HG02852 (cell line): Measurements from ENCODE around the gene SUGP1.
"Not testable (repeated sequence)": the region's sequence is repeated elsewhere in the genome, so short reads cannot be mapped to it uniquely, and the experiment has no call there.

ENCODE experiments used
- ATAC-seq: cut with Tn5 transposase; IDR thresholded peaks from one replicate; pipeline ENCODE4 v1.9.1; 2021; ENCODE audit warnings: mild to moderate bottlenecking, moderate library complexity; ENCODE audit not compliant: unreplicated experiment

Gene SUGP1, protein sequence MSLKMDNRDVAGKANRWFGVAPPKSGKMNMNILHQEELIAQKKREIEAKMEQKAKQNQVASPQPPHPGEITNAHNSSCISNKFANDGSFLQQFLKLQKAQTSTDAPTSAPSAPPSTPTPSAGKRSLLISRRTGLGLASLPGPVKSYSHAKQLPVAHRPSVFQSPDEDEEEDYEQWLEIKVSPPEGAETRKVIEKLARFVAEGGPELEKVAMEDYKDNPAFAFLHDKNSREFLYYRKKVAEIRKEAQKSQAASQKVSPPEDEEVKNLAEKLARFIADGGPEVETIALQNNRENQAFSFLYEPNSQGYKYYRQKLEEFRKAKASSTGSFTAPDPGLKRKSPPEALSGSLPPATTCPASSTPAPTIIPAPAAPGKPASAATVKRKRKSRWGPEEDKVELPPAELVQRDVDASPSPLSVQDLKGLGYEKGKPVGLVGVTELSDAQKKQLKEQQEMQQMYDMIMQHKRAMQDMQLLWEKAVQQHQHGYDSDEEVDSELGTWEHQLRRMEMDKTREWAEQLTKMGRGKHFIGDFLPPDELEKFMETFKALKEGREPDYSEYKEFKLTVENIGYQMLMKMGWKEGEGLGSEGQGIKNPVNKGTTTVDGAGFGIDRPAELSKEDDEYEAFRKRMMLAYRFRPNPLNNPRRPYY

DNA sequence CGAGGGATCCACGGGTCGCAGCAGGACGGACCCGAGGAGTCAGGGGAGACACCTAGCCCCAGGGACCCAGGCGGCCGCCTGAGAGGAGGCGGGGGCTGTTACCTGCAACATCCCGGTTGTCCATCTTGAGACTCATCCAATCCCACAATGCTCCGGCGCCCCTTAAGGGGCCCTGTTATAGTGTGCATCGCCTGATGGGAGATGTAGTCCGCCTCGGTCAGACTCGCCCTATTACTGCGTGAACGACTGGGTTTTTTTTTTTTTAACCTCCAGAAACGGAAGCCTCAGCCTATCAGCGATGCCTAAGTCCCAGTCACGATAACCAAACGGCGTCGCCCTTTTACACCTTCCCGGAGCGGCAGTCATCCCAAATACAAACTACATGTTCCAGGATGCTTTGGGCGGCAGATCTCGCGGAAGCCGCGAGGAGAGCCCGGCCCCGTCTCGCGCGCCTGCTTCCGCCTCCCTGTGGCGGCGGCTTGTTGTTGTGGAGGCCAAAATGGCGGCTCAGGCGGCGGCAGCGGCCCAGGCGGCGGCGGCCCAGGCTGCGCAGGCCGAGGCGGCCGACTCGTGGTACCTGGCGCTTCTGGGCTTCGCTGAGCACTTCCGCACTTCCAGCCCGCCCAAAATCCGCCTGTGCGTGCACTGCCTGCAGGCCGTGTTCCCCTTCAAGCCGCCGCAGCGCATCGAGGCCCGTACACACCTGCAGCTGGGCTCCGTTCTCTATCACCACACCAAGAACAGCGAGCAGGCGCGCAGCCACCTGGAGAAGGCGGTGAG is at the start of gene SUGP1, which contains the start of gene MAU2:
SUGP1 (minus strand) TSS at position 149 of the 780 bp plus-strand sequence; CDS start at position 136, 13 bp downstream.
MAU2 (plus strand) TSS at position 469 of the 780 bp plus-strand sequence; CDS start at position 500, 31 bp downstream.
- ATAC-seq, result peak; percentile 90

DNA sequence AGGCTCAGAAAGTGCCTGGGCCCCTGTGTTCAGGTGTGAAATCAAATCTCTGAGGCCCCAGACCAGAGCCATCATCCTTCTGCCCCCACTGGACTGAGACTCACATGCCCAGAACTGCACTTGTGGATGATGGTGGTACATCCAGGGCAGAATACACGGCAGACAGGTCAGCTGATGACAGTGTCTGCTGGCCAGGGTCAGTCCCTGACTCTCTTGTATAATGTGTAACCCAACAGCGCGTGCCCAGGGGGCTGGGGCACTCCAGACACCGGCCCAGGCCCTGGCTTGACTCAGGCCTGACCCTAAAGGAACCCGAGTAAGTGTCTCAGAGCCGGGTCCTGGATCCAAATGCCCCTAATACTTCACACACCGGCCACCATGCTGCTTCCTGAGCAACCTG is 47.8 kb upstream of the SUGP1 start:
- ATAC-seq, result no peak

DNA sequence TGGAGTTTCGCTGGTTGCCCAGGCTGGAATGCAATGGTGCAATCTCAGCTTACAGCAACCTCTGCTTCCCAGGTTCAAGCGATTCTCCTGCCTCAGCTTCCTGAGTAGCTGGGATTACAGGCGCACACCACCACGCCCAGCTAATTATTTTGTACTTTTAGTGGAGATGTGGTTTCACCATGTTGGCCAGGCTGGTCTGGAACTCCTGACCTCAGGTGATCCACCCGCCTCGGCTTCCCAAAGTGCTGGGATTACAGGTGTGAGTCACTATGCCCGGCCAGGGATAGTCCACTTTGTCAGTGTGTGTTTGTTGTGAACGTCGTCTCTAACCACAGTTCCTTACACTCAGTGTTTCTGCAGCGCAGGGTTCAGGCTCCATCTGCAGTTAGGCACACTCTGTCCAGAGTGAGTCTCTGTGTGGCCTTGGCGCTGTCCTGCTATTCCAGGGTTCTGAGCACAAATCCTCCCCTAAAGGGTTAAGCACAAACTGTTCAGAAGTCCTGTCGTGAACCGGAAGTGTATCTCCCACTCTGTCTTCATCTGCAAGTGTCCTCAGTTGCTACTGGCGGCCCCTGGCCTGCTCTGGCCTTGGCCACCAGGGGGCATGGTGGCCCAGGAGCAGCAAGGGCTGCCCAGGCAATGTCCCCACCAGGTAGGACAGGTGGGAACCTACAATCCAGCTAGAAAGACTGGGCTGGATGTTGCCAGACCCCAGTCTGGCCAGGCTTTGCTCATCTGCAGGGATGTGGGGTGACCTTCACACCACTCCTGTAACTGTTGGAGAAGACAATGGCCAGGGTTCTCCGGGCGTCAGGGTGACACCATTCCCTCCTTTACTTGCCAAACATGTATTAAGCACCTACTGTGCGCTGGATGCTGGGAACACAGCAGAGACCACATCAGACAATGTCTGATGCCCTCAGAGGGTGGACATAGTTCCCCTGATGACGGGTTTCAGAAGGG is 46.4 kb upstream of the SUGP1 start:
- peak; percentile 75 for ATAC-seq

DNA sequence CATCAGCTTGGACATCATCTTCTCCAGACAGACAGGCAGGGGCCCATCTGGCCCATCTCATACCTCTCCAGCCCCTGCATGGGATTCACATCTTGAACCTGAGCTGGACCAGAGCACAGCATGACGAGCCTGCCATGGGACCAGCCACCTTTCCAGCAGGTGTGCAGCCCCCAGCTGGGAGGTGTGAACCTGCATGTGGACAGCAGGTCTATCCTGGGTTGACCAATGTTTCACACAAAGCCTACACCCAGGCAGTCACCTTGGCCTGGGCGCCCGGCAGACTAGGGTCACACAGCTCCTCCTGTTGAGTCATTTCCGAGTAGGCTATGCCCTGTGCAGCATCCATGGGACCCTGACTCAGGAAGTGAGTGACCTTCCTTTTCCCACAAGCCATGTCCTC is 41.8 kb upstream of the SUGP1 start:
- no peak for ATAC-seq

DNA sequence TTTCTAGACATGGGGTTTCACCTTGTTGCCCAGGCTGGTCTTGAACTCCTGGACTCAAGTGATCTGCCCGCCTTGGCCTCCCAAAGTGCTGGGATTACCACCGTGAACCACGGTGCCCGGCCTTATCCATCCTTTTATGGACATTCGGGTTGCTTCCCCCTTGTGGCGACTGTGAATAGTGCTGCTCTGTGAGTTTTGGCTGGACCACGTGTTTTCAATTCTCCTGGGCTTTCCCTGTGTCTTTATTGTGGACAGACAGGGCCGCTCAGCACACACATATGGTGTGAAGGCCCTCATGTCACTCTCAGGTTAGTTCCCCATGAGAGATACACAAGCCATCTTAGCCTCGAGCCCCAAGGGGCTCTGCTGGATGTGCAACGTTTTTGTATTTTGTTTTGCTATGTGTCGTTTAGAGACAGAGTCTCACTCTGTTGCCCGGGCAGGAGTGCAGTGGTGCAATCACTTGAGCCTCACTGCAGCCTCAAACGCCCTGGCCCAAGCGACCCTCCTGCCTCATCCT is 40.8 kb upstream of the SUGP1 start:
- peak; percentile 62 for ATAC-seq

DNA sequence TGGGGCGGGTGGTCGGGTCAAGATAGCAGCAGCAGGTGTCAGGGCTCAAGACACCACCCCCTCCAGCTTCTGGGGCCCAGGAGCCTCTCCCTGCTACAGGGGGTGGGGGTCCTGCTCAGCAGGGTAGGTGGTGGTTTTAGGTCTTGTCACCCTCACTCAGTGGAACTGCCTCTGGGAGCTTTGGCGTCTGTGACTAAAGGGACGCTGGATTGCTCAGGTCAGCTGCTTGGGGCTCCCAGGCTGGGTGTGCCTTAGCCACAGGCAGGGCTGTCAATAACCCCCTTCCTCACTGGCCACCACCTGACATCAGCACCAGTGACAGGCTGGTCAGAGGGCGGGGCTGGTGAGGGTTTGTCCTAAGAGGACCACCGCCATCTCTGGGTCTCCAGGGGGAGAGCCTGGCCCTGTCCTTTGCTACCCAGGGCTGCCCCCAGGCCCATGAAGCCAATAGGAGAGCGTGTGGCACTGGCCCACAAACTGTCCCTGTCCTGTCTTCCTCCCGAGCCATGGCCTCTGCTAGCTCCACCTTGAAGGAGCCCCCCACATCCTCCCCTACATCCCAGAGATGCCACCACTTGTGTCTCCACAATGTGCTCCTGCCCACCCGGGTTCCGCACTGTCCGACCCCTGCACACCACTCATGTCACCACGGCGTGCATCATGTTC is 36.7 kb upstream of the SUGP1 start:
- no peak for ATAC-seq

DNA sequence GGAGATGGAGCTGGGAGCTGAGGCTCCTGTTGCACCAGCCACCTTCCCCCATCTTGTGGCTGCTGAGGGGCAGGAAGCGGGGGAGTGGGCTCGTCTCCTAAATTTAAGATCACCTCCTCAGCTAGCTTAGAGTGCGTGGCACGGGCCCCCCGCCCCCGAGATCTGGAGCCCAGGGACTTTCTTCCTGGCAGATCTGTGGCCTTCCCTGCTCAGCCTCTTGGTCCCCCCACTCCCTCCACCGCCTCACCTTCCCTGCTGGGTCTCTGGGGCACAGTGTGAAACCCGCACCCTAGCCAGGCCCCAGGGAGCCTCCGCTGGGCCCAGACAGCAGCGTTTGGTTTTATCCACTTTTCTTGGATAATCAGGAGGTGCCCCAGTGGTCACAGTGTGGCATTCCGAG is 36.2 kb upstream of the SUGP1 start:
- no peak for ATAC-seq

DNA sequence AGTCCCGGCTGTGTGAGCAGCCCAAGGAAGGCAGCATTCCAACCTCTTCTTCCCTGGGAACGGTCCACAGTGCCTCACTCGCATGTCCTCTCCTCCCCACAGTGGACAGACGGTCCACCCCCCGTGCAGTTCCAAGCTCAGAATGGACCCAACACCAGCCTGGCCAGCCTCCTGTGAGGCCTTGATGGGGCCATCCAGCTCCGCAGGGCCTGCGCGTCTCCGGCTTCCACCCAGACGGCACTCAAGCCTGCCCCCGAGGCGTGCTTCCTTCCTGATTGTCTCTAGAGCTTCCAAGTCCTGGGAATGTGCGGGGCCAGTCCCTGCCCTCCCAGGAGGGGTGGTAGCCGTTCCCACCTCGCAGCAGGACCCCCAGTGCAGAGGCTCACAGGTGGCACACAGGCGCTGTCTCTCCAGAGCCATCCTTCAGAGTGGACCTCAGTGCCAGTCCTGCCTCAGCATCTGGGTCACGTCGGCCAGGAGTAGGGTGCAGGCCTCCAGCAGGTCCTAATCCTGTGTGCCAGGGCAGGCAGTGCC is 35.4 kb upstream of the SUGP1 start:
- ATAC-seq, result no peak

DNA sequence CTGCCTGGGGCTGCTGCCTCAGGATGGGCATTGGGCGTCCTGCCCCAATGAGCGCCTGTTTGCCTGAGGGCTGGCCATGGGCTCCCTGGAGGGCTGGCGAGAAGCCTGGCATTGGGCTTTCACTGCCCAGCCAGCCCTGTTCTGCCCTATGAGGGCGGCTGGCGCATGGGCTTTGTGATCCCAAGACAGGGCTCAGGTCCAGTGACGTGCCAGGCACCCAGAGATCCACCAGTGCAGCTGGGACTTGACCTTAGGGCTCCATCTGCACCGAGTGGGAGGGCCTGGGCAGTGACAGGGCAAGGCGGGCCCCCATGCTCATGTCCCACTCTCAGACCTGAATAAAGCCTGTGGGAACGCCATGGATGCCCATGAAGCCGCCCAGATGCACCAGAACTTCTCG is 34.6 kb upstream of the SUGP1 start:
- ATAC-seq, result no peak

DNA sequence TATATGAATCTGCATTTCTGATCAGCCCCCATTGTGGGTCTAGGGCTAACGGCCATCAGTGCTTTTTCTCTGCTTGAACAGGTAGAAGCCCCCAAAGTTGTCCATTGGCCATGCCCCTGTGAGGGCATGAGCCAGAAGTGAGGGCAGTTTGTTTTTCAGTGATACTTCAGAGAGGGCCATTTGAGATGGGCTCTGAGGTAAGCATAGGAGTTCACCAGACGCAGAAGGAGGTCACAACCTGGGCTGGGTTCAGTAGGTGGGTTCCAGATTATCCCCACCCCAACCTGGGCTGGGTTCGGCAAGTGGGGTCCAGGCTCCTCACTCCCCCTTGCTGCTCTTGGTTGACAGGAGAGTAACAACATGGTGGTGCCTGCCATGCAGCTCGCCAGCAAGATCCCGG is 33.7 kb upstream of the SUGP1 start:
- no peak for ATAC-seq

DNA sequence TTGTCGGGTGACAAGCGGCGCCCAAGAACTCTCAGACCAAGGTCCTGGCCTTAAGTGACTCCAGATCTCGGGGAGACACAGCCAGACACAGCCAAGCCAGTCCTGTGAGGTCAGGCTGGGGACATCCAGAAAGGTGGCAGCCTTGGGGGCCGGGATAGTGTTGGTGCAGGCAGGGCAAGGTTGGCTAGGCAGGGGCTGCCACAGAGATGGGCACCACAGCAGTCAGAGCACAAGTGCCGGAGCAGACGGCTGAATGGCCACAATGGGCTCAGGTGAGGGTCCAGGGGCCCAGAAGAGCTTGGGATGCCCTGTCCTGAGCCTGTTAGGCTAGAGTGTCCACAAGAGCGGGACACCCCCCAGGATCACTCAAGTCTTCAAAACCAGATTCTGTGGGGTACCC is 32.5 kb upstream of the SUGP1 start:
- no peak for ATAC-seq

DNA sequence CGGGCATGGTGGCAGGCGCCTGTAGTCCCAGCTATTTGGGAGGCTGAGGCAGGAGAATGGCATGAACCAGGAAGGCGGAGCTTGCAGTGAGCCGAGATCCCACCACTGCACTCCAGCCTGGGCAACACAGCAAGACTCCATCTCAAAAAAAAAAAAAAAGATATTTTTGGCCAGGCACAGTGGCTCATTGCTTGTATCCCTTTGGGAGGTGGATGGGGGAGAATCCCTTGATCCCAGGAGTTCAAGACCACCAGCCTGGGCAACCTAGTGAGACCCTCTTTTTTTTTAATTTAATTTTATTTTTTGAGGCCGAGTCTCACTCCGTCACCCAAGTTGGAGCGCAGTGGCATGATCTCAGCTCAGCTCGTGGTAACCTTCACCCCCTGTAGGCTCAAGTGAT is 30.4 kb upstream of the SUGP1 start:
- not testable (repeated sequence) for ATAC-seq

DNA sequence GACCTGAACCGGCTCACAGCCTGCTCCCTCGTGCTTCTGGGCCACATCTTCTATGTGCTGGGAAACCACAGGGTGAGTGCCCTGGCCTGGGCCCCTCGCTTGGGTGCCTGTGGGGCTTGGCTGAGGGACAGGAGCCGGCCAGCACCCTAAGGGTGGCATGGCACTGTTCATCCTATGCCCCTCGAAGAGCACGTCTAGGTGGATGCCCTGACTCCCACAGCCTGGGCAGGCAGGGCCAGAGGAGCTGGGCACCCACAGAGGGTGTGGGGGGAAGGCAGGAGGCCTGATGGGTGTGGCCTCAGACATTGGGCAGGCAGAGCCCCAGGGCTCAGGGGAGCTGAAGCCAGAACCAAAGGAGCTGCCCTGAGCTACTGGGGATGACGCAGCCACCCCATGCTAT is 29.1 kb upstream of the SUGP1 start:
- no peak for ATAC-seq

DNA sequence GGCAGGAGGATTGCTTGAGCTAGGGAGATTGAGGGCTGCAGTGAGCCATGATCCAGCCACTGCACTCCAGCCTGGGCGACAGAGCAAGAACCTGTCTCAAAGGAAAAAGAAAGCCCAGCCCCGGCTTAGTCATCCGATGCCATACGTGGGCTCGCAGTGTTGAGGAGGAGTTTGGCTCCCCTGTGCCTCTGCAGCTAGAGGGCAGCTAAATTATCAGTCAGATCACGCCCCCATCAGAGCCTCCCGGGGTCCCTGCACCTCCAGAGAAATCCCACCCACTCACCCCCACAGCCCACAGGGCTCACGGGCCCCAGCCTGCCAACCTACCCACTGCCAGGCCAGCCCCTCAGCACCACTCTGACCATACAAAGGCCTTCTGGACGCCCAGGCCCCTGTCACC is 28.0 kb upstream of the SUGP1 start:
- no peak for ATAC-seq

DNA sequence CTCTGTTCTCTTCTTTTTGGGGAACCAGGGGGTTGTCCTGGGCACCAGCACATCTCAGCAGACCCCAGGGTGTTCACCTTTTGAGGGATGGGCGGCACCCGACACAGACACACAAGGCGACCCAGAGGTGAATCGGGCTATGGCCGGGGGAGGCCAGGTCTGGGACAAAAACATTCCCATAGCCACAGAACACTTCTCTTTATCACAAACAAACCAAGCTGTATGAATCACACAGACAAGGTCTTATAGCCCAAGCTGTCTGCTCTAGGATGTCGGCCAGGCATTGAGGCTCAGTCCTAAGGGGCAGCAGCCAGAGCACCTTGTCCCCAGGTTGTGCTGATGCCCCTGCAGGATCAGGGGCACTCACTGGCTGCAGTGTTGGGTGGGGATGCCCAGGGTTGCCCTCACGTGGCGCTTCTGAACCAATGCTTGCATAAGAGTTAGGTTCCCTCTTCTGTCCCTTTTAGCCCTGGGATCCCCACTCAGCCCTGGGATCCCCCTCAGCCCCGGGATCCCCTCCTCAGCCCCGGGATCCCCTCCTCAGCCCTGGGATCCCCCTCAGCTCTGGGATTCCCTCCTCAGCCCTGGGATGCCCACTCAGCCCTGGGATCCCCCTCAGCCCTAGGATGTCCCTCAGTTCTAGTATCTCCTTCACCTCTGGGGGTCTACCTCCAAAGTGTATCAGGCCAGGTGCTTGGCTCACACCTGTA is 27.2 kb upstream of the SUGP1 start:
- no peak for ATAC-seq

DNA sequence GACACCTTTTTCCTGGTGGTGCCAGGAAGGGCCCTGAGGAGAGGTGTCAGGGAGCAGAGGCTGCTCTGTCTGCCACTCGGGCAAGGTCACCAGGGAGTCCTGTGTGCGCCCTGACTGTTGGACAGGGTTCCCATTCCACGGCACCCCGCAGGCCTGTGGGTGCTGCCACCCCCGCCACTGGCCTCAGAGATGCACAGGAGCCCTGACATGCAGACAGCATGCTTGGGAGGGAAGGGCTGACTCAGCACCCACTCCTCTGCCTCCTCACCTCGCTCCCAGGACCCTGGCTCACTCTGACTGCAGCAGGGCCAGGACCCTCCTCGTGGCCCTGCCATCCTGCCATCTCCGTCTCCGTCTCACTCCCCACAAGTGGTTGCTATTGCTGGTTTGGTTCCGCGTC is 25.7 kb upstream of the SUGP1 start:
- no peak for ATAC-seq

DNA sequence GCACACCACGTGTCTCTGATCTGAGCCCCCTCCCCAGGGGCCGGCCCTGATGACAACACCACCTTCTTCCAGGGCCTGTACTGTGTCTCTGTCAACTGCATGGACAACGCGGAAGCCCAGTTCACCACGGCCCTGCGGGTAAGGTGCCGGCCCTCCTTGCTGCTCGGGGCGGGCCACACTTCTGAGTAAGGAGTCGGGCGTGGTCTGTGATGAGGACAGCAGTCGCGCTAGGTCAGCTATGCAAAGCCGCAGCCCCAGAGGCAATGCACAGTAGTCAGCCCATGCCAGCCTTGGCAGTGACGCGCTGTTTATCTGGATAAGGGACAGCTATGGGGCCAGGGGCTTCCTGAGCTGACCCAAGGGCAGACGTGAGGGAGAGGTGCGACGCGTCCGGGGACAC is 24.9 kb upstream of the SUGP1 start:
- no peak for ATAC-seq

DNA sequence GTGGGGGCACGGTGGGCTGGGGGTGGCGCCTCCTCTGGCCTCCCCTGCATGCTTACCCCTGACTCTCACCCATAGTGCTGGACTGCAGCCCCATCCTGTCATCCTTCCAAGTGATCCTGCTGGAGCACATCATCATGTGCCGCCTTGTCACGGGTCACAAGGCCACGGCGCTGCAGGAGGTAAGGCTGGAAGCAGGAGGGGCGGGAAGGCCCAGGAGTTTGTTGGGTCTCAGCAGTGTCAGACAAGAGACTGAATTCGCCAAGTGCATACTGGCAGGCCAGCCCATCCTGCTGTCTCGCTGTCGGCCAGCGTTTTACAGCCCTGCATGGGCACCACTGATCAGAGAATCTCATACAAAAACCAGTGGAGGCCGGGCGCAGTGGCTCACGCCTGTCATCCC is 23.5 kb upstream of the SUGP1 start:
- no peak for ATAC-seq

DNA sequence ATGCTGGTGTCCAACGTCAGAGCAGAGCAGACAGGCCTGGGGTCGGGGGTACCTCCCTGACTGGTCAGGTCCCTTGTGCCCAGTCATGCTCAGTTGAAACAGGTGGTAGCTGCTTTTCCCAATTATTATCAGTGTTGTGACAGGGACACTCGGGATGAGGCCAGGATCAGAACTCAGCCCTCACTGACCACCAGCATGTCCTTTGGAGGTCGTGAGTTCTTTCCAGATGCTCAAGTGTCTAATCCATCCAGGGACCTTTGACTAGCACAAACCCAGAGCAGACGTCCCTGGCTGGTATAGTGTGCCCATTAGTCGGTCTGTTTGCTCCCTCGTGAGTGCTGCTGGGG is 22.7 kb upstream of the SUGP1 start:
- ATAC-seq, result no peak
